Nucleus accumbens (tissue), 56 donors: ENCODE data around the gene NTM.
"Not testable (repeated sequence)": the region's sequence is repeated elsewhere in the genome, so short reads cannot be mapped to it uniquely, and the experiment has no call there.

Experiments used
- DNase-seq, 56 donors: peaks; one replicate each; lab custom pipeline; 2025; lab: John Stamatoyannopoulos, UW

NTM gene

GRCh38 chr11:132336781-132337535, 966.5 kb downstream of the NTM start:
- DNase-seq, result no peak

- no peak for DNase-seq
Measured at GRCh38 chr11:132337819-132338416, 967.5 kb downstream of the NTM start.

GRCh38 chr11:132342408-132342807, 972.0 kb downstream of the NTM start:
- no peak for DNase-seq

- DNase-seq, result no peak
Measured at GRCh38 chr11:132343445-132344175, 973.2 kb downstream of the NTM start.

GRCh38 chr11:132346558-132347148, 976.2 kb downstream of the NTM start:
- no peak for DNase-seq

GRCh38 chr11:132347156-132348090, 977.0 kb downstream of the NTM start:
- peak in 7 of 56 donors; percentile 8 to 28 (median 12) for DNase-seq

GRCh38 chr11:132349811-132350733, 979.7 kb downstream of the NTM start:
- DNase-seq, result no peak

GRCh38 chr11:132351050-132351449, 980.6 kb downstream of the NTM start:
- no peak for DNase-seq

- no peak for DNase-seq
Measured at GRCh38 chr11:132352497-132352896, 982.1 kb downstream of the NTM start.

- DNase-seq, result no peak
Measured at GRCh38 chr11:132353255-132353654, 982.8 kb downstream of the NTM start.

- DNase-seq, result no peak
Measured at GRCh38 chr11:132357811-132358572, 987.6 kb downstream of the NTM start.

- DNase-seq, result no peak
Measured at GRCh38 chr11:132358573-132358953, 988.1 kb downstream of the NTM start.

GRCh38 chr11:132361011-132361550, 990.7 kb downstream of the NTM start:
- no peak for DNase-seq

- DNase-seq, result no peak
Measured at GRCh38 chr11:132365650-132366049, 995.2 kb downstream of the NTM start.

GRCh38 chr11:132367293-132367692, 996.9 kb downstream of the NTM start:
- DNase-seq, result no peak

GRCh38 chr11:132370114-132370513, 999.7 kb downstream of the NTM start:
- not testable (repeated sequence) for DNase-seq

GRCh38 chr11:132373405-132374143, 1003.2 kb downstream of the NTM start:
- DNase-seq, result no peak
